NCI-H2227 (cell line): Measurements from ENCODE around the gene DDI1.

Experiments used
- DNase-seq: peaks from one replicate; lab custom pipeline; 2025; ENCODE audit not compliant: unreplicated experiment; lab: John Stamatoyannopoulos, UW

The DDI1 gene

GRCh38 chr11:104075706-104076105 lies 39.3 kb downstream of the DDI1 start:
- DNase-seq, result no peak

GRCh38 chr11:104076455-104076854 lies 40.0 kb downstream of the DDI1 start:
- no peak for DNase-seq

- DNase-seq, result no peak
Observed at GRCh38 chr11:104078245-104078644, 41.8 kb downstream of the DDI1 start.

GRCh38 chr11:104078995-104079394 lies 42.6 kb downstream of the DDI1 start:
- DNase-seq, result no peak

- DNase-seq, result no peak
Observed at GRCh38 chr11:104086621-104087020, 50.2 kb downstream of the DDI1 start.
